GM18520 (cell line): ENCODE data around the gene TMEM229B.
A peak's percentile ranks its signal among the peaks of the same experiment; 100 is the strongest.

ENCODE experiments used
- ATAC-seq: cut with Tn5 transposase; IDR thresholded peaks from one replicate; pipeline ENCODE4 v1.9.1; 2021; ENCODE audit not compliant: unreplicated experiment

The TMEM229B gene

GRCh38 chr14:67487937-67488893 is at the start of gene TMEM229B:
Gene TMEM229B (minus strand): TSS chr14:67488721. CDS start chr14:67473923, 14,798 bp downstream.
- ATAC-seq: peak; percentile 85

GRCh38 chr14:67537736-67538135 is 49.2 kb upstream of the TMEM229B start:
- ATAC-seq: no peak

DNA sequence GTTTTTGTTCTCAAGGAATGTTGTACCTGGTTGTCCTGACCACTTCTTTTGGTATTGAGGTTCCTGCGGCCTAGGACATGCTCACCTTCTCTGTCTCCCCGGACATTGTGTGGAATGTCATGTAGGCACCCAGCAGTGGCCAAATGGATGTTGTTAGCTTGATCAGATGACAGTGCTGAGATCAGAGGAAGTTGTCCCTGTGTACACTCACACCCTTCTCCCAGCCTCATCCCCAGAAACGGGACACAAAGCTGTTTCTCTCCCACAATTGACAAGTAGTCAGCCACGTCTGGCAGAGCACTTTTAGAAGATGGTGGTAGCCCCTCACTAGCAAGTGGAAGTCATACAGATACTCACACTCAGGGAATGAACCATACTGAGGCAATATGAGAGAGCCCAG is 47.6 kb upstream of the TMEM229B start:
- ATAC-seq: no peak

- ATAC-seq: no peak
Measured at GRCh38 chr14:67533754-67534085, 45.2 kb upstream of the TMEM229B start.

DNA sequence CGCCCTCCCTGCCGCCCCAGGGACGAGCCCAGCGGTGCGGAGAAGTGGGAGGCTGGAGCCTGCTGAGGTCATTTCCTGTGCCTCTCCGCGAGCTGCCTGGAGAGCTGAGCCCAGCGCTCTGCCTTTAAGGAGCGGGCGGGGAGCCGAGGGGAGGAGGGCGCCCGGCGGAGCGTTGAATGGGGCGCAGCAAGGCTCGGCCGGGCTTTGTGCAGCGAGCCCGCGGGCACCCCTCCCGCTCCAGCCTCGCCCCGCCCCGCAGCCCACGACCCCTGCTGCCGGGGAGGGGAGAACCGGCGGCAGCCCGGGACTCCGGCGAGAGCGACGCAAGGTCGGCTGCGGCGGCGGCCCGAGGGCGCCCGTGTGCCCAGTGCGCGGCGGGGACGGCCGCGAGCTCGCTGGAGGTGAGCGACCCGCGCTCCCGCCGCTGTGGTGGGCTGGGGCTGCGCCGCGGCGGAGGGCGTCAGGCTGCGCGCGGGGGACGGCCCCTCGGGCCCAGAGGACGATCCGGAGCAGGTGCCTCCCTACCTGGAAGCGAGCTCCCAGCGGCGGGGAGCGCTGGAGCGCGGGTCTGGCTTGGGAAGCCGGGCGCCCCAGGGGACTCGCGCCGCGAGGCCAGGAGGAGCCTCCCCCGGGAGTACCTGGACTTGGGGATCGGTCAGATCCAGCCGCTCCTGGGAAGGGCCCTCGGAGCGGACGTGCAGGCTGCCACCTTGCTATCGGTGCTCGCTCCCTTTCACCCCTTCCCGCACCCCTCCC is 44.7 kb upstream of the TMEM229B start, which contains the start of gene PLEKHH1:
PLEKHH1 (plus strand) TSS at position 293 of the 756 bp plus-strand sequence. CDS start 8,578 bp downstream, outside the sequence.
- peak; percentile 48 for ATAC-seq

- ATAC-seq: no peak
Measured at GRCh38 chr14:67532606-67532997, 44.1 kb upstream of the TMEM229B start.

DNA sequence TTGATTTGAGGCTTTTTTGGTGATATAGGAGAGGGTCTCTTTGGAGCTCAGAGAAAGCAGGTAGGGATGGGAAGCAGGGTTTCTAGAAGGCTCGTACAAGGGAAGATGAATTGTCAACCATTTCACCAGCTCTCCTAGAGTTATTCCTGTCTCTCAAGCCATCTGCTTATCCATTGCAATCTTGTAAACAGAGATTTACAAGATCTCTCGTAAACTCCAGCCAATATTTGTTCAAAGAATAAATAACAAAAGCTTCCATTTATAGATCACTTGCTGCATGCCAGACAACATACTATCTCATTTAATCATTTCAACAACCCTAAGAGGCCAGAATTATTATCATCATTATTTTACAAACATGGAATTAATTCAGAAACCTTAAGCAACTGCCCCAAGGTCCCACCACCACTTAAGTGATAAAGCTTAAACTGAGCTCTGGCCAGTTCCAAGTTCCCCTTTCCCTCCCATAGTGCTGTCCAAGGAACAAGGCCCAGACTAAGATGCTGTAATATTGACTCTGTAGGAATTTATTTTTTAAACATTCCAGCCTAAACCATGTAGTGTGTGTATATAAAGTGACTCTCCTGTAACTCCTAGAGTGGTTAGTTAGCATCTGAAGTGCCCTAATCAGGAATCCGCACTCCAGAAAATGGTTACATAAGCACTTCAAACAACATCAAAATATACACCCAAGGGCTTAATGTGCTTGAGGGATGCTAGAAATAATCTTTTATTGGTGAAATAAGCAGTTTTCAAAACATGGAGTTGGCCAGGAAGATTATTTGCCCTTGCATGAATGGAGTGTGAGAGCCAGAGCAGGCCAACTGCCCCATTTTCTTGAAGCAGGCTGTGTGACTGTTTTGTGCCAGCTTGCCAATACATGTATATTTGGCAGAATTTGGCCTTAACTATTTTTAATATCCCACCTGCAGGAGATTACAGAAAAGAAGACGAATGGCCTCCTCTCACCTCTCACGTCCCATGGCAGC is 41.7 kb upstream of the TMEM229B start:
- no peak for ATAC-seq

GRCh38 chr14:67528276-67528675 is 39.8 kb upstream of the TMEM229B start:
- no peak for ATAC-seq

- no peak for ATAC-seq
Measured at GRCh38 chr14:67527756-67528155, 39.2 kb upstream of the TMEM229B start.

- ATAC-seq: no peak
Measured at GRCh38 chr14:67526676-67527459, 38.3 kb upstream of the TMEM229B start.

DNA sequence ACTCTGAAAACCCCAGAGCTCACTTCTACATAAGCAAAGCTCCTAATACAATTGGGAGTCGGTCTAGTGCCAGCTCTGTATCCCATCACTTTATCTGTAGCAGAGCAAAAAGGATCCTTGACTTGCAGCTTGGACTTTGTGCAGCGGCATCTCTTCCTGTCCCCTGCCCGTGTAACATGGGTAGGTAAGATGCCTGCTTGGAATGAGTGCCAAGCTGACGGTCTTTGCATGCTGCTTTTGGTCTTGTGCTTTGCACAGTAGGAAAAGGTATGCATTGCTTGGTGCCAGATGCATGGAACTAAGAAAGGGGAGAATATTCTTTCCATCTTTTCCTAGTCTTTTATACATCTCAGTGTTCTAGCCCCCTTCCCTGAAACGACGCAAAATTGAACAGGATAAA is 37.7 kb upstream of the TMEM229B start:
- ATAC-seq: no peak

DNA sequence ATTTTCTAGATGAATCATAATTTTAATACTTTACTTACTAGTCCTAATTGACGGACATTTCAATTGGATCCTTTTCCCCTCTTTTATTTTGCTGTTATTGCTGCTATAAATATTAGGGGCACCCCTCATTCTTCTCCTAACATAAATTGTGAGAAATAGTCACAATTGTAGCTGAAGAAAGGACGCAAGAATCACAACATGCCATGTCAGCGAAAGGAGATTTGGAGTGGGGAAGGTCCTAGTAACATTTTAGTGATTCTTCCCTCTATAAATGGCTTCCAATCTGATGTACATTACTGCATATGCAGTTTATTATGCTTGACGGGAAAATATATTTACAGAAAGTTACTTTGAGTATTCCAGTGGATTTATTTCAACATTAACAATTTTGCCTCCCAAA is 36.9 kb upstream of the TMEM229B start:
- no peak for ATAC-seq

GRCh38 chr14:67524634-67524963 is 36.1 kb upstream of the TMEM229B start:
- ATAC-seq: no peak

- no peak for ATAC-seq
Measured at GRCh38 chr14:67523764-67524633, 35.5 kb upstream of the TMEM229B start.

GRCh38 chr14:67522270-67522669 is 33.7 kb upstream of the TMEM229B start:
- ATAC-seq: no peak

GRCh38 chr14:67520482-67520881 is 32.0 kb upstream of the TMEM229B start:
- ATAC-seq: no peak

- ATAC-seq: no peak
Measured at GRCh38 chr14:67519406-67519805, 30.9 kb upstream of the TMEM229B start.

- ATAC-seq: no peak
Measured at GRCh38 chr14:67517083-67517482, 28.6 kb upstream of the TMEM229B start.

DNA sequence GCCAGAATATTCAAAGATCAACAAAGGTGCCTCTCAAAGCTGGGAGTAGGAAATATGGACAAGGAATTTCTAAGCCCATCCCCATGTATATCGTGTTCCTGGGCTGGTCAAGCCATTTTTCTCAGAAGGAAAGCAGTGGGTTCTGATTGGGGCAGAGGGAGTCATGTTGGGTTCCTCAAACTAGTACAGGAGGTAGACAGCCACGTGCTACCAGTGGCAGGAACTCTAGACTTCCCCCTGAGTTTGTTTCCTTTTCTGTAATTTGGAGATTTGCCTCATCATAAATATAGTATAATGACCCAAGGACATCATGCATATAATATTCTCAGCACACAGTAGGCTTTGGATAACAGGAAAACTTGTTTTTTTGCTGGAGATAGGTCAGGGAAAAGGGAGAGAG is 28.2 kb upstream of the TMEM229B start:
- no peak for ATAC-seq
